ENCODE measurements around the gene HTRA2.

HTRA2 gene

GRCh38 chr2:74499940-74500577 is 29.7 kb upstream of the HTRA2 start:
- DNase-seq (ENCODE audit: low read depth in 4 of 4, low spot score in 1 of 4), result no peak

GRCh38 chr2:74500578-74500946 is 29.2 kb upstream of the HTRA2 start:
- no peak for DNase-seq (ENCODE audit: low read depth in 4 of 4, low spot score in 1 of 4)

- DNase-seq (ENCODE audit: low read depth in 4 of 4, low spot score in 1 of 4), result no peak
Observed at GRCh38 chr2:74501335-74502071, 28.2 kb upstream of the HTRA2 start.

- DNase-seq (ENCODE audit: low read depth in 4 of 4, low spot score in 1 of 4), result no peak
Observed at GRCh38 chr2:74502147-74502719, 27.5 kb upstream of the HTRA2 start.

- DNase-seq (ENCODE audit: low read depth in 4 of 4, low spot score in 1 of 4), result peak in 1 of 4 experiments; percentile 40
Observed at GRCh38 chr2:74502720-74503505, 26.8 kb upstream of the HTRA2 start.

GRCh38 chr2:74503506-74504475 is 25.9 kb upstream of the HTRA2 start:
- no peak for DNase-seq (ENCODE audit: low read depth in 4 of 4, low spot score in 1 of 4)

GRCh38 chr2:74504591-74504990 is 25.1 kb upstream of the HTRA2 start:
- no peak for DNase-seq (ENCODE audit: low read depth in 4 of 4, low spot score in 1 of 4)

- DNase-seq (ENCODE audit: low read depth in 4 of 4, low spot score in 1 of 4), result no peak
Observed at GRCh38 chr2:74505448-74506246, 24.1 kb upstream of the HTRA2 start.

- DNase-seq (ENCODE audit: low read depth in 4 of 4, low spot score in 1 of 4), result peak; percentile 98 to 99 (median 99)
Observed at GRCh38 chr2:74507145-74507925, 22.4 kb upstream of the HTRA2 start, which contains the start of gene PCGF1. TSS of gene PCGF1 (minus strand) at chr2:74507695. CDS start at chr2:74507668, 27 bp downstream.

- no peak for DNase-seq (ENCODE audit: low read depth in 4 of 4, low spot score in 1 of 4)
Observed at GRCh38 chr2:74507926-74508520, 21.7 kb upstream of the HTRA2 start.

- DNase-seq (ENCODE audit: low read depth in 4 of 4, low spot score in 1 of 4), result no peak
Observed at GRCh38 chr2:74510272-74510671, 19.5 kb upstream of the HTRA2 start.

GRCh38 chr2:74511104-74511989 is 18.4 kb upstream of the HTRA2 start:
- DNase-seq (ENCODE audit: low read depth in 4 of 4, low spot score in 1 of 4), result no peak

- DNase-seq (ENCODE audit: low read depth in 4 of 4, low spot score in 1 of 4), result no peak
Observed at GRCh38 chr2:74512744-74513604, 16.8 kb upstream of the HTRA2 start.

GRCh38 chr2:74513605-74514367 is 15.9 kb upstream of the HTRA2 start:
- peak in 1 of 4 experiments; percentile 32 for DNase-seq (ENCODE audit: low read depth in 4 of 4, low spot score in 1 of 4)

- no peak for DNase-seq (ENCODE audit: low read depth in 4 of 4, low spot score in 1 of 4)
Observed at GRCh38 chr2:74514368-74515270, 15.1 kb upstream of the HTRA2 start, which contains the start of gene TLX2. TSS of gene TLX2 (plus strand) at chr2:74514450. CDS start at chr2:74514807, 357 bp downstream.
